ENCODE data around the gene BRD7. TPM values are rescaled to one million over a fixed set of nuclear protein-coding genes. Genes with fewer than 3 reads are reported as not detected.

BRD7 gene
- total and polyA plus RNA-seq, 2 donors (not counting 1 experiment from before 2014, with no cell fraction given), result 29.8 to 64.5 TPM

GRCh38 chr16:50266337-50267091 lies 102.3 kb downstream of the BRD7 start, which contains the start of gene ADCY7:
Gene ADCY7, plus strand, starts transcription at chr16:50266551. Its CDS starts 21,629 bp downstream, at chr16:50288180.
- Histone ChIP-seq H3K4me2 (replicated peaks; ENCODE audit: low read depth, low read length, poor library complexity, severe bottlenecking) (peak within 1 kb of the TSS; percentile 80), H3K27ac (ENCODE audit: low read length in 2 of 2) (peak within 1 kb of the TSS; percentile 43 to 79), H3K4me3 (ENCODE audit: control extremely low read depth in 1 of 5, extremely low read depth in 1 of 5, insufficient read depth in 1 of 5, low read depth in 2 of 5, low read length in 4 of 5) (peak within 1 kb of the TSS; percentile 56 to 68 (median 59)), H4K20me1 (ENCODE audit: control insufficient read depth, insufficient read depth, low read length, poor library complexity, severe bottlenecking) (no peaks in the 10 kb centered on the region), H3K79me2 (ENCODE audit: control insufficient read depth, insufficient read depth, low read length) (peaks cover 34% of the 10 kb centered on the region), H3K9ac (ENCODE audit: low read length) (peak within 1 kb of the TSS; percentile 68), H3K36me3 (replicated peaks in 1 of 2; ENCODE audit: control extremely low read depth in 1 of 2, control insufficient read depth in 1 of 2, extremely low read depth in 1 of 2, insufficient read depth in 2 of 2, low read length in 1 of 2) (no peaks in the 10 kb centered on the region), H3K9me3 (ENCODE audit: control extremely low read depth in 1 of 3, control insufficient read depth in 2 of 3, insufficient read depth in 1 of 3, low read length in 2 of 3) (no peaks in the 10 kb centered on the region), H3K4me1 (ENCODE audit: control insufficient read depth in 2 of 2, insufficient read depth in 2 of 2, low read length in 2 of 2) (peaks cover 35 to 44% of the 10 kb centered on the region in 2 donors), H3K27me3 (replicated peaks in 1 of 4; ENCODE audit: control extremely low read depth in 1 of 4, control insufficient read depth in 3 of 4, insufficient read depth in 4 of 4, low read length in 3 of 4) (peaks cover 0 to 3% (median 0%) of the 10 kb centered on the region in 4 experiments), H2AFZ (ENCODE audit: insufficient read depth, low read depth, low read length, poor library complexity, severe bottlenecking) (peak within 1 kb of the TSS; percentile 68)
- POLR2A ChIA-PET, result interaction anchor here (0.7 to 2.7 kb wide), 4 partner anchors 9 to 41 kb away, joined by 3 to 17 read pairs (median 6); no protein-coding TSS in a partner anchor
- H3K9me3 Mint-ChIP-seq (ENCODE audit: insufficient read depth), result no peaks in the 10 kb centered on the region
- TF ChIP-seq CTCF (IDR thresholded peaks at IDR 0.05) (no peak), EZH2 (IDR thresholded peaks at IDR 0.05; ENCODE audit: borderline replicate concordance, insufficient read depth, low read depth, low read length, poor library complexity, severe bottlenecking) (no peak)
- ATAC-seq (ENCODE audit: low read depth), result peak; percentile 91
- peak within 1 kb of the TSS; percentile 90 for H3K4me3 Mint-ChIP-seq
- DNase-seq, result peak; percentile 75
- peaks cover 62% of the 10 kb centered on the region for H3K4me1 Mint-ChIP-seq
- intact Hi-C loops (cut with micrococcal nuclease), result loop anchor here (1.0 to 5.0 kb wide), 4 partner anchors 8 to 114 kb away; partner anchors contain the start of gene TENT4B
- no peaks in the 10 kb centered on the region for H3K27me3 Mint-ChIP-seq
- 3% methylated on average over 24 of the region's 25 CpGs for WGBS (ENCODE audit: insufficient coverage)
- peak within 1 kb of the TSS; percentile 97 for H3K27ac Mint-ChIP-seq
- CTCF ChIA-PET, result interaction anchor here (1.2 to 8.5 kb wide), 6 partner anchors 10 to 101 kb away, joined by 3 to 63 read pairs (median 22); no protein-coding TSS in a partner anchor

Small RNAs within 50 kb of the gene (small RNA-seq; reads per million reads assigned to genes)
- not detected for gene MIR6771 (ENCODE audit: insufficient read length, low read depth, low replicate concordance)

Other genes starting within 250 kb of the BRD7 start
- gene TENT4B, start 215.7 kb downstream of the BRD7 start, total RNA-seq, result 17.1 and 18.6 TPM in 2 replicates
- 6.1 and 9.7 TPM in 2 replicates for gene TENT4B, start 215.7 kb downstream of the BRD7 start, polyA plus RNA-seq
- 205 and 207 TPM in 2 replicates for gene ADCY7, start 102.4 kb downstream of the BRD7 start, total RNA-seq
- 78.4 and 108 TPM in 2 replicates for gene ADCY7, start 102.4 kb downstream of the BRD7 start, polyA plus RNA-seq
- gene NKD1, start 179.4 kb upstream of the BRD7 start, total RNA-seq, result 1.9 and 2.7 TPM in 2 replicates
- gene NKD1, start 179.4 kb upstream of the BRD7 start, polyA plus RNA-seq, result 0.14 and 0.16 TPM in 2 replicates